ENCODE data around the gene TENT4B.

The TENT4B gene

DNA sequence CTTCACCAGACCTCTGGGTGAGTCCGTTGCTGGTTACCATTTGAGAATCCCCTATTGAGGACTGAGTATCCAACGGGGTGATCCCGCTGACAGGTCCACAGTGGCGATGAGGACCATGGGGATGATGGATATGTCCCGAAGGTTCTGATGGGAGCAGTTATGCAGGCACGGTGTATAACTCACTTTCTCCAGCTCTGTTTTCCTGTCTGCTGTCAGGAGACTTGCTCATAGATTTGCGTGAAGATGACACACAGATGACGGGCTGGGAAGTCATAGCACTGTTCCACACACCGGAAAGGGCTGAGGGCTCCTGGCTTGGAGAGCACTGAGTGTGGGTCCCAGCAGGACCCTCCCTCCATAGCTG, 91.0 kb downstream of the TENT4B start:
- Histone ChIP-seq H3K9me3 (ENCODE audit: low read length) (no peaks in the 10 kb centered on the region), H3K4me3 (ENCODE audit: low read depth, low read length, poor library complexity, severe bottlenecking) (peak overlapping the region; percentile 36), H3K79me2 (ENCODE audit: insufficient read depth, low read length) (no peaks in the 10 kb centered on the region), H3K27me3 (ENCODE audit: insufficient read depth, low read length) (peaks cover 6% of the 10 kb centered on the region; the same call in 1 of the 2 replicates), H3K27ac (ENCODE audit: low read depth, low read length, poor library complexity, severe bottlenecking) (no peak overlapping the region), H3F3A (ENCODE audit: insufficient read depth, low read length) (no peaks in the 10 kb centered on the region), H2AFZ (ENCODE audit: low read length) (no peak overlapping the region), H3K9me2 (ENCODE audit: low read depth, low read length) (no peaks in the 10 kb centered on the region), H3K9ac (ENCODE audit: low read length) (no peak overlapping the region), H3K4me1 (ENCODE audit: insufficient read depth, low read length, severe bottlenecking) (peaks cover 17% of the 10 kb centered on the region), H3K4me2 (ENCODE audit: low read length) (peak overlapping the region; percentile 80; the same call in 1 of the 2 replicates), H3K36me3 (ENCODE audit: insufficient read depth, low read length) (no peaks in the 10 kb centered on the region), H4K20me1 (ENCODE audit: insufficient read depth, low read length) (no peaks in the 10 kb centered on the region)
- TF ChIP-seq EZH2 (IDR thresholded peaks at IDR 0.05; ENCODE audit: borderline replicate concordance, low read length) = no peak
- TF ChIP-seq, protein P1, sequence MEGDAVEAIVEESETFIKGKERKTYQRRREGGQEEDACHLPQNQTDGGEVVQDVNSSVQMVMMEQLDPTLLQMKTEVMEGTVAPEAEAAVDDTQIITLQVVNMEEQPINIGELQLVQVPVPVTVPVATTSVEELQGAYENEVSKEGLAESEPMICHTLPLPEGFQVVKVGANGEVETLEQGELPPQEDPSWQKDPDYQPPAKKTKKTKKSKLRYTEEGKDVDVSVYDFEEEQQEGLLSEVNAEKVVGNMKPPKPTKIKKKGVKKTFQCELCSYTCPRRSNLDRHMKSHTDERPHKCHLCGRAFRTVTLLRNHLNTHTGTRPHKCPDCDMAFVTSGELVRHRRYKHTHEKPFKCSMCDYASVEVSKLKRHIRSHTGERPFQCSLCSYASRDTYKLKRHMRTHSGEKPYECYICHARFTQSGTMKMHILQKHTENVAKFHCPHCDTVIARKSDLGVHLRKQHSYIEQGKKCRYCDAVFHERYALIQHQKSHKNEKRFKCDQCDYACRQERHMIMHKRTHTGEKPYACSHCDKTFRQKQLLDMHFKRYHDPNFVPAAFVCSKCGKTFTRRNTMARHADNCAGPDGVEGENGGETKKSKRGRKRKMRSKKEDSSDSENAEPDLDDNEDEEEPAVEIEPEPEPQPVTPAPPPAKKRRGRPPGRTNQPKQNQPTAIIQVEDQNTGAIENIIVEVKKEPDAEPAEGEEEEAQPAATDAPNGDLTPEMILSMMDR (IDR thresholded peaks at IDR 0.05; ENCODE audit: low read length) = no peak

- Histone ChIP-seq H3K36me3 (ENCODE audit: insufficient read depth, low read length) (no peaks in the 10 kb centered on the region), H3K9ac (ENCODE audit: low read length) (no peak overlapping the region; the same call in 1 of the 2 replicates), H3K27ac (ENCODE audit: low read depth, low read length, poor library complexity, severe bottlenecking) (no peak overlapping the region), H4K20me1 (ENCODE audit: insufficient read depth, low read length) (no peaks in the 10 kb centered on the region), H3K4me3 (ENCODE audit: low read depth, low read length, poor library complexity, severe bottlenecking) (peak overlapping the region; percentile 54), H3K9me3 (ENCODE audit: low read length) (no peaks in the 10 kb centered on the region), H3K4me1 (ENCODE audit: insufficient read depth, low read length, severe bottlenecking) (peaks cover 17% of the 10 kb centered on the region), H3F3A (ENCODE audit: insufficient read depth, low read length) (no peaks in the 10 kb centered on the region), H3K79me2 (ENCODE audit: insufficient read depth, low read length) (no peaks in the 10 kb centered on the region), H3K9me2 (ENCODE audit: low read depth, low read length) (no peaks in the 10 kb centered on the region), H3K4me2 (ENCODE audit: low read length) (peak overlapping the region; percentile 80), H3K27me3 (ENCODE audit: insufficient read depth, low read length) (peaks cover 6% of the 10 kb centered on the region; the same call in 1 of the 2 replicates), H2AFZ (ENCODE audit: low read length) (no peak overlapping the region)
- TF ChIP-seq, protein P1 (IDR thresholded peaks at IDR 0.05; ENCODE audit: low read length) = no peak
- TF ChIP-seq EZH2 (IDR thresholded peaks at IDR 0.05; ENCODE audit: borderline replicate concordance, low read length) = no peak
These were observed 91.7 kb downstream of the TENT4B start for GRCh38 chr16:50244504-50245416.

DNA sequence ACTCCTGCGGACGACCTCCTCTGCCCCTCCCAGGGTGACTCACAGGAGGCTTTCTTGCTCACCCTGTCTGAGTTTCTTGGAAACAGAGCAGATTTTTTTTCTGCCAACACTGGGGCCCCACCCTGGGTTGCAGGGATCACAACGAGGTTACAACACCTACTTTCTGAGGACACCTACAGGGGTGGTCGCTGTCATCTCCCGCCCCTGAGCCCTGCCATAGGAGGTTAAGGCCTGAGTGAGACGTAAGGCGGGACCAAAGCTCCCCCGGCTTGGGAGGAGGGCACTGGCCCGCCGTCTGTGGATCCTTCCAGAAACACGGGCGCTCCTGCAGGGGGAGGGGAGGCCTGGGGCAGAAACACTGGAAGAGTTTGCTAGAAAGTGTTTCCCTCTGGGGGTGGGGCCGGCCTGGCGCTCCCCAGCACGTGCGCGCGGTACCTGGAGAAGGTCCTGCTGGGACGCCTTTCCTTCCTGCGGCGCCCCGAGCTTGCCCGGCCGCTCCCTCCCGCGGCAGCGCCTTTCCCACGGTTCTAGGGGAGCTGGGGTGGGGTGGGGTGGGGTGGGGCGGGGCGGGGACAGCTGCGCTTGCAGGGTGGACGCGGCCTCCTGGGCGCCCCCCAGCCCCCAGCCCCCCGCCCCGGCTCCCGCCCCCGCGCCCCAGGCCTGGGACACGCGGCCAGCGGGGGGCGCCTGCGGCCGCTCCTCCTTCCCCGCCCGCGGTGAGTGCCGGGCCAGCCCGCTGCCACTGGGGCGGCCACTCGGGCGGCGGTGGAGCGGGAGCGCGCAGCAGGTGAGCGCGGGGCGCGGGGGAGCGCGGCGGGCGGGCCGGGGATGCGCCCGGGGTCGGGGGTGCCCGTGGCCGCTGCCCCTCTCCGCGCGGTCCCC, 92.6 kb downstream of the TENT4B start:
- H3K27ac ChIP-seq (ENCODE audit: low read depth, low read length, poor library complexity, severe bottlenecking) = no peak overlapping the region
- H4K20me1 ChIP-seq (ENCODE audit: insufficient read depth, low read length) = no peaks in the 10 kb centered on the region
- peaks cover 6% of the 10 kb centered on the region; the same call in 1 of the 2 replicates for H3K27me3 ChIP-seq (ENCODE audit: insufficient read depth, low read length)
- H2AFZ ChIP-seq (ENCODE audit: low read length) = no peak overlapping the region
- no peak overlapping the region; the same call in 1 of the 2 replicates for H3K9ac ChIP-seq (ENCODE audit: low read length)
- TF ChIP-seq EZH2 (IDR thresholded peaks at IDR 0.05; ENCODE audit: borderline replicate concordance, low read length) = no peak
- TF ChIP-seq, protein P1 (IDR thresholded peaks at IDR 0.05; ENCODE audit: low read length) = no peak
- H3K4me2 ChIP-seq (ENCODE audit: low read length) = peak overlapping the region; percentile 80
- H3F3A ChIP-seq (ENCODE audit: insufficient read depth, low read length) = no peaks in the 10 kb centered on the region
- H3K36me3 ChIP-seq (ENCODE audit: insufficient read depth, low read length) = no peaks in the 10 kb centered on the region
- H3K79me2 ChIP-seq (ENCODE audit: insufficient read depth, low read length) = no peaks in the 10 kb centered on the region
- H3K4me3 ChIP-seq (ENCODE audit: low read depth, low read length, poor library complexity, severe bottlenecking) = peak overlapping the region; percentile 59
- H3K9me2 ChIP-seq (ENCODE audit: low read depth, low read length) = no peaks in the 10 kb centered on the region
- peaks cover 17% of the 10 kb centered on the region for H3K4me1 ChIP-seq (ENCODE audit: insufficient read depth, low read length, severe bottlenecking)
- H3K9me3 ChIP-seq (ENCODE audit: low read length) = no peaks in the 10 kb centered on the region

All from OCI-LY1 (cell line).